Activated CD8-positive, alpha-beta memory T cell treated with anti-CD3 and anti-CD28 coated beads, Interleukin-2, amount 50 U/mL, for 48 hours (primary cell): ENCODE measurements around the gene MRPL19.
A peak's percentile ranks its signal among the peaks of the same experiment; 100 is the strongest.

Source experiments
- DNase-seq: peaks from one replicate; pipeline ENCODE4 v3.0.0-alpha.2; 2020

Gene MRPL19

DNA sequence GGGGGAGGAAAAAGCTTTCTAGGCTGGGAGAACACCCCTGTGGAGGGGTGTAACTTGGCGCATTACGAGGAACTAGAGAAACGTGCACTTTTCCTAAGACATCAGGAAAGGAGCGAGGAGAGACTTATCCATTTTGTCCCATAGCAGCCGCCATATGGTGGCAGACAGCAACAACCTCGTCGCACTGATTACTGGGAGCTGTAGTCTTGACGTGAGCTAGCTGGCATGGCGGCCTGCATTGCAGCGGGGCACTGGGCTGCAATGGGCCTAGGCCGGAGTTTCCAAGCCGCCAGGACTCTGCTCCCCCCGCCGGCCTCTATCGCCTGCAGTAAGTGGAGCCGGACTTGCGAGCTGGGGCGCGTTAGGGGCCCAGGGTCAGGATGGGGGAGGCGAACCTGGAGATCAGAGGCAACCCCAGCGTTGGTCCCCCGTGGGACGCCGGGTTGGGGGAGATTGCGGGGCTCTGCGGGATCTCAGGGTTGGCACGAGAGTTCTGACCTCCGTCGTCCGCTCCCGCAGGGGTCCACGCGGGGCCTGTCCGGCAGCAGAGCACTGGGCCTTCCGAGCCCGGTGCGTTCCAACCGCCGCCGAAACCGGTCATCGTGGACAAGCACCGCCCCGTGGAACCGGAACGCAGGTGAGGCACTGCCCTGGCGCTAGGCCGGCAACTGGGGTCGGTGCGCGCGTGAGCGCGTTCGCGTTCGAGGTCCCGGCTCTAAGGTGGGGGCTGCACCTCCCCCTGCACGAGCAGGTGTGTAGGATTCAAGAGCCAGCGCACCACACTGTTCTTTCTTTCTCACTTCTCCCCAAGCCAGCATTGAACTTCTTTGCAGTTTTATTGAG is at the start of gene MRPL19:
MRPL19 (plus strand) TSS at position 201 of the 843 bp plus-strand sequence; CDS start at position 226, 25 bp downstream.
- DNase-seq = peak; percentile 81

DNA sequence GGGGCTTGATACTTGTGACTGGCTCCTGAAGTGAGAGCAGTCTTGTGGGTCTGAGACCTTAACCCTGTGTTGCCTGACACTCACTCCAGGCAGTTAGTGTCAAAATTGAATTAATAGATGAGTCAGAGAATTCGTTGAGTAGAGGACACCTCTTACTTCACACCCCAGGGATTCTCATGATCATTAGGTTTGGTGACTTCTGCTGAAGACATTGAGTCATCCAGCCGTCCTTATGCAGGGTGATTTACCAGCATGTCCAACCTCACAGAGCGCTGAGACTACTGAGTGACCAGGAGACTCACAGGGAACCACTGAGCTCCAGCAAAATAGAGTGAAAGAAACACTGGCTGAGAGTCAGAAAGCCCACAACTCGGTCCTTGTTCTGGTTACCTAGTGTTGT is 49.8 kb upstream of the MRPL19 start:
- no peak for DNase-seq

DNA sequence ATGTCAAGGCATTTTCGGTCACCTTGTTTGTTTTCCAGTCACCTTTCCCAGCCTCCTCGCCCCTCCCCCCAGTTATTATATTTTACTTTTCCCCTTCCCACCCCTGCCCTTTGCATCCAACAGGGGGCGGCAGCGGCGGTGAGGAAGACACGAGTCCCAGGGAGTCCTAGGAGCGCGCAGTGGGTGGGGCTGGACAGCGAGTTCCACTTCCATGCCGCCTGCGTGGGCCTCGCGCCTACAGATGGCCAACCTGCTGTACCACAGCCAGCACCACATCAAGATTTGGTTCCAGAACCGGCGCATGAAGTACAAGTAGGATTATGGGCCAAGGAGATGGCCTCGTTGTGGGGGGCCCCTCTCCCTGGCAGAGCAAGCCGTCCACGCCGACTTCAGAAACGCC is 48.6 kb upstream of the MRPL19 start:
- DNase-seq = no peak

DNA sequence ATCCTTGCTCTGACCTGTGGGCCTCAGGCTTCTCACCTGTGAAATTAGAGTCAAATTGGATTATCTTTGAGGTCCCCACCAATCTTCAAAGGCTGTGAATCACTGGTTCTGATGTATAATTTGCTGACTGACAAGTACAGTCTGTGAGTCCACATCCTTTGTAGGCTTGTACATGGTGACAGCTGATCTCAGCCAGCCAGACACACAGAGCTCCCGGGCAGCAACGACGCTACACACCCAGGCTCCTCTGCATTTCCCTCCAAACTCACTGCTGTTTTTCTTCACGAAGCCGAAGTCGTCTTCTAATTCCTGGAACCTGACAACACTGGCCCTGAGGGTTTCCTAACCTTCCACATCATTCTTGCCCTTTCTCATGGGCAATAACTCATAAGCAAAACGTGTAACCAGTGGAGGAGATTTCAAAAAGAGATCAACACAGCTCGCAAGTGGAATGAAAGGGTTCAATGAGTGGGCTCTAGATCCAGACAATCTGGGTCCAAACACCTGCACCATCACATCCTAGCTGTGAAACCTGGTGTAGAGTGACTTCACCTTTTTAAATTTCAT is 47.9 kb upstream of the MRPL19 start:
- DNase-seq = no peak

DNA sequence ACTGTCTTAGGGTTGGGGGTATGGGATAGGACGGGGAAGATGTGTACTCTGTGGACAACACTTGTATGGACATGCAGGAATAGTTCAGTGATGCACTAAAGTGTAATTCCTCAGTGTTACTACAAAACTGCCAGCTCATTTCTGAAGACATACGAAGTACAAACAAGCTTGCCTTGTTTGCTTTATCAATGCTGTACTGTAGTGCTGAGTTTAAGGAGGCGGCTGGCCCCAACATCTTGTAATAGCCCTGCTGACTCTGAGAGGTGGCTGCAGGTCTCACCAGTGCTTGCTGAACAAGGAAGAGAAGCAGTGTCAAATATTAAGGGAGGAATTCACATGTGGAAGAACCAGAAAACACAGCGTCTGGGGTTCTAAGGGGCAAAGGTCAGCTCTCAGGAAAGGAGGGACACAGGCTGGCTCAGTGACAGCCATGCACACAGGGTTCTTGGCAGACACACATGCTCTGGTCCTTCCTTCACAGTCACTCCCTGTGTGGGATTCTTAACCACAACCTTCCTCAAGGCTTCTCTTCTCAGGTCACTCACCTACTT is 46.0 kb upstream of the MRPL19 start:
- DNase-seq = no peak

DNA sequence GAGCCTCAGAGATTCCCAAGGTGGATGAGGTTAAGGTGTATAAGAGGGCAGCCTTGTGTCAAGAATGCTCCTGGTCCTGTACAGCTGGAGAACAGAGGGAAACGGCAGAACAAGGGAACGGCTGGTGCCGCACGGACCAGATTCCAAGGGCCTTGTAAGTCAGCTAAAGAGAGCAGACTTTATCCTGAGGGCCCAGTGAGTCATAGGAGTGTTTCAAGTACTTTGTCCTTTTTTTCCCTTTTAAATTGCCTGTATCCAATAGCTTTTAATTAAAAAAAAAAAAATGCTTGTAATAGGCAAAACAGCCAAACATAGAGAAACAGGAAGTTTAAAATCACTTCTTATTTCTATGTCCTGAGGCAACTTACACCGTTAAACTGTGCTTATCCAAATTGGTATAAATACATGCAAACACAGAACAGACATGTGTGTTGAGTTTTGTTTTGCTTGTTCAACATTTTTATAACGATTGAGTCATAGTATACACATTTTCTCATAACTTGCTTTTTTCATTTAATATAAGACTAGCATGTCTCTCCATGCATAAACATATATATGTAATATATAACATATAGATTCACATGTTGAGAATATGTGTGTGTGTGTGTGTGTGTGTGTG is 43.8 kb upstream of the MRPL19 start:
- DNase-seq = no peak

DNA sequence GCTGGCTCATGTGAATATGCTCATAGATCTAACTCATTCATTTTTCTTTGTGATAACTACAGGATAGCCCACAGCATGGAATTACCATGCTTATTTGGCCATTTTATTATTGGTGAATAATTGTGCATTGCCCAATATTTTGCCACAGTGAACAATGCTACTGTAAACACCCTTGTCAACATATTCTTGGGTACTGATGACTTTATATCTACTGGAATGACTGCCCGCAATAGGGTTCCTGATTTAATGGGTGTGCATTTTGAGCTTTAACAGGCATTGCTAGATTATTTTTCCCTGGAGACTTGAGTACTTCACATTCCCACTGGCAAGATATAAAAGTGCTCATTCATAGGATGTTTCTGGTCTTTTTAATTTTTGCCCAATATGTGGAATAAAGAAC is 43.1 kb upstream of the MRPL19 start:
- no peak for DNase-seq

DNA sequence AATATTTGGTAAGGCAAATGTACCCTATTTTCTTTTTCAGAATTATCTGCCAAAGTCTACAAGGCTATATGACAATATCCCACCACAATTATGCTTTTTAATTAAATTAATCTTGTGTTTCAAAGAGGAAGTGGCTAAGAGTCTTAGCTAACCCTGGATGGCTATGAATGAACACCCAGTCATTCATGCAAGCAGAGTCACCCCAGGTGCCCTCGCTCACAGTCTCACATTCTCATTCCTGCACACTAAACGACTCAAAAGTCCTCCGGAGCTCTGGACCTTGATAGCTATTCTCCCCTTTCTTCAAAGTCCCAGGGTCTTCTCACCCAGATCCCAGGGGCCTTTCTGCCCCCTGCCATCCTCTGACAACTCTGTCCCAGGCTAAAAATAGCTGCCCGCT is 42.1 kb upstream of the MRPL19 start:
- no peak for DNase-seq

DNA sequence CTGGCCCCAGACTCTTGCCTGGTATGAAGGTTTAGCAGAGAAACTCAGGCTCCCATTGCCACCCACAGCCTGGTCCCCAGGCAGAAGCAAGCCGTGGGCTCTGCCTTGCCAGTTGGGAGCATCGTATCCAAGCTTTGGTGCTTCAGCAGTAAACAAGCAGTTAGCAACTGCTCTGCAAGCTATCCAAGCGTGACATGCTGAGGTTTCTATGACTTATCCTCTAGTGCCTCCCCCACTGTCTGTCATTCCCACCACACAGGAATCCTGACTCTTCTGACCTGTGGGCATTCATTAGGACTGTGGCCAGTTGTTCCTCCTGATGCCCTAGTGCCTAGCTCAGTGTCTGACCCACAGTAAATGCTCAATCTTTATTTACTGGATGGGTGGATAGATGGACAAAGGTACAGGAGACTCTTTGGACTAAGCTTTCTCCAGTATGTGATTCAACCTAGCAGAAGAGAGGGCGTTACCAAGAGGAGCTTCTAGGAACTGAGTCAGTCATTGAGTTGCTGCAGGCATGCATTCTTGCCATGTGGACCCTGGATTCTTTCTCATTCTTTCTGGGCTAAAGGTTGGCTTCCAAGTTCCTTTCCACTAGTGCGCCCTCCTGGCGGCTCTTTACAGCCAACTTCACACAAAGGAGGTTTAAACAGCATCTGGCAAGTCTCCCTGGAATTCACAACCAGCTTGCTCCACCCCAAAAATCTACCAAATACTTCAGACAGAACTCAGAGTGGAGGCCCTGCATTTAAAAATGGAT is 40.6 kb upstream of the MRPL19 start:
- DNase-seq = no peak

DNA sequence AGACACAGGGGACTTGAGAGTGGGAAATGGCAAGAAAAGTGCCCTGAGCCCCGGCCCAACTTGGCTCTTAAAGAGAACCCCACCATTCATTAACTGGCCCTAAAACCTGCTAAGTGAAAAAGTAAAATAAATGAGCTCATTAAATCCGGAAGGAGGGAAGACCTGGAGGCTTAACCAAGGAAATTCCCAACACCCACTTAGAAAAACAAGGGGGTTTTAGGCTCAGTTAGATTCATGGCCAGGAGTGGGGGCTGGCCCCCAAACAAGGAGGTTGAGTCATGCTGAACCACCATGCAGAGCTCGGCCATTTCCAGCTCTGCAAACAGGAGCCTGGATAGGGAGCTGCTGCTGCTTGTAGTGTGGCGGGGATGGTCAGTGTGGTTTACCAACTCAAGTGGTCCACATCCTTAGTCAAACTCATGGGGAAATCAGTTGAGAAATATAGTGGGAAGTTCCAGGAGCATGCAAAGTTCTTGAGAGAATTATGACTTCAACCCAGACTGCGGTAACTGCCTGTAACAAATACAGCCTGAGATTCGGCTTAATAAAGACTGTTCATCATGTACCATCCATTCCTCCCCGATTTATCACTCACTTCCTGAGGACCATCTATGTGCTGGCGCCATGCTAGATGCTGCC is 39.7 kb upstream of the MRPL19 start:
- DNase-seq = no peak

DNA sequence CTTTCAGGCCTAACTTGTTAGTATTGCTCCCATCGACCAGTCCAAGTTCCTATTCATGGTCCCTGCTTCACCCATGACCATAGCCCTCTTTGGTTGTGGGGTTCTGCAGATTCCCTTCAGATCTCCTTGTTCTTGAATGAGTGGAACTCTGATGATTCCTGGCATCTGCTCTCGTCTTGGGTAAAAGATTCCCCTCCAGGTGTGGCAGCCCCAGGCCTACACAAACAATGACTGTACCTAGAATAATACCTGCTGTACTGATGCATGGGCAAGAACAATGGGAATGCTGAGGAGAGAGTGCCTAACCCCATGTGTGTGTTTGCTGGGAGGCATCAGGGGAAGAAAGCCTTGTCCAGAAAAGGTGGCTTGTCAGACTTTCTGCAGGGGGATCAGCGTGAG is 39.2 kb upstream of the MRPL19 start:
- DNase-seq = no peak

DNA sequence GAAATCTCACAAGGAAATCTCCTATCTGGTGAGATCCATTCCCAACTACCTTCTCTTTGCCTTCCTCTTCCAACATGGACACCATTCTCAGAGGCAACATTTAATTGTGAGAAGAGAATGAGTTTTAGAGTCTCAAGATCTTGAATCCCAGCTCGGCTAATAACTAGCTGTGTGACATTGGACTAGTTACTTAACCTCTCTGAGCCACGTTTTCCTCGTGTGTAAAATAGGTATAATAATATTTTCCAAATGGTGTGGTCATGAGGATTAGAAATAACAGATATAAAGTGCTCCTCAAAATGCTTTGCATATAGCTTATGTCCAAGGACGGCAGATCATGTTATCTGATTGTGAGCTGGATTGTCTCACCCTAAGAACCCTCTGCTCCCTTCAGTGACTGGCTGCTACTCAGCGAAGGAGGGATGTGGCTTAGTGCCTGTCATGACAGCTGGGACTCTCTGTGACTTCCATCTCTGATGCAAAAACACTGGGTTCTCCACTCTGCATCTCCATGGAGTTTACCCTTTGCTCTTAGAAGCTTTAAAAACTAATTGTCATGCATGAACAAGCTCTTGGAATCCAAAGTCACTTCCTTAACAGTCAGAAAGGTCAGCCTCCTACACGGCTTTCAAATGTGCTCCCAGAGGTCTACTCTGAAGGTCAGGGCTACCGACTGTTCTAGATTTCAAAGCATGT is 38.4 kb upstream of the MRPL19 start:
- DNase-seq = no peak

DNA sequence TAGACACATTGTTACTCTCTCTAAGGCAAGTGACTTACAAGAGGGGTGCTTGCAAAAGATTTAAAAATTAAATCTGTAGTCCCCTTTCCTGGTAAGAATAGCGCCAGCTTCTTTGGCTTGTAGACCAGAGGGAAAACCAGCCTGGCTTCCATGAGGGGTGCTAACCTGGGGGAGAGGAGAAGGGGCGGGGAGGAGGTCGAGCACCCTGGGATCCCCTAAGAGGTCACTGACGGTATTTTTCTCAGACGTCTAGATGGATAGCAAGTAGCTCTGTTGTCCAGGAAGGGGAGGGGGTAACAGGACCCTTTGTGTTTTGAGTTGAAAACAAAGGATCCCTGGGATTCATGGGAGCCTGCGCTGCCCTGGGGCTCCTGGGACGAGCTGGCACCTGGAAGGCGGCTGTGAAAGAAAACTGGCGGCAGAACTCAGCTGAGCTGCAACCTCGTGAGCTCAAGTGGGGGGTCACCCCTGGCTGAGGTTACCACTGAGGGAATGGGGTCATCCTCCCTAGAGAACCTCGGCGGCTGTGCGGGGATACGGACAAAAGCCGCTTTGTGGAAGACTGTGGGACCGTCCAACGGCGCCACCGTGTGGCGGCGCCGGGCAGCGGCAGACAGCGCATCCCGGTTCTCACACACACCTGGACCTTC is 37.8 kb upstream of the MRPL19 start:
- peak; percentile 82 for DNase-seq

DNA sequence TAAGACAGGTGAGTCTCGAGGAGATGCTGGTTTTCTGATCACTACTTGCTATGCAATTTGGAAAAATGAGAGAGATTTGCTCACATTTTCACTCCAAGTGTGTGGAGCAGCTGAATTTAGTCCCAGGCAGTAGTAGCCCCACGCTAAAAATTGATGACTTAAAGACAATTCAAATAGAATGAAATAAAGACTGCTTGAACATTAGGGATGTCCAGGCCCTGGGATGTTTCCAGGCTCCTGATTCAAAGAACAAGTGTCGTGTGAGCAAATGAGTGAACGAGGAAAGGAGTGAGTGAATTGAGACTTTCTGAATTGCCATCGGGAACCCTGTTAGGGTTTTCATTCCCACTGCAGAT is 37.3 kb upstream of the MRPL19 start:
- no peak for DNase-seq

DNA sequence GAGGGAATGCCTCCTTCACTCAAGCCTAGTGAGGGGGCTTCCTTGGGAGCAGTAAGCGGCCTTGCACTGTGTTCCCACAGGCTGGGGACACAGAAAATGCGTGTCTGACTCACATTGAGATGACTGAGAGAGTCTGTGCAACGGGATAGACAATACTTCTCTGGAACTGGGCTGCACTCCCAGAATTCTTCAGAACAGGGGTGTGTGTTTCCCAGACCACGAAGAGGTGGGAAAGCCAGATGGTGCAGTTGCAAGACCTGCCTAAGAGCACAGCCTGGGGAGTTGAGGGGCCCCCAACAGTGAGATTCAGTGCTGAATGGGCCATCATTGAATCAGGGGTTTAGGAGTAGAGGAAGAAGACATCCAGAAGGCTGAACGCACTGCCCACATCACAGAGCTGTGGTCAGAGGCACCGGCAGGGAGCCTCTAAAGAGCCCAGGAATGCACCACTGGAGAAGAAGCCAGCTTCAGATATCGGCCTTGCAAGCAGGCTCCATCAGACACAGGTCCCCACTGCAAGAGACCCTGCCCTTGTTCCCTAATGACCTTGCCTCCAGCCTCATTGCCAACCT is 36.6 kb upstream of the MRPL19 start:
- no peak for DNase-seq

DNA sequence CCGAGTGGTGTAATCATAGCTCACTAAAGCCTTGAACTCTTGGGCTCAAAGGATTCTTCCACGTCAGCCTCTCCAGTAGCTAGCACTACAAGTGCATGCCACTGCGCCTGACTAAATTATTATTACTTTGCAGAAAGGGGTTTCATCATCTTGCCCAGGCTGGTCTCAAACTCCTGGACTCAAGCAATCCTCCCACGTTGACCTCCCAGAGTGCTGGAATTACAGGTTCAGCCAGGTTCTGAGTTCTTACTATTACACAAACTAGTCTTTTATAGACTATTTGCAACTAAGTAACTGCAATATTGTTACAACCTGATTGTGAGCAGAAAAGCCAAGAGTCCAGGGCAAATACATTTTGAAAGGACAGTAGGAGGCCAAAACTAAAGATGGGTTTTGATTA is 35.9 kb upstream of the MRPL19 start:
- no peak for DNase-seq

DNA sequence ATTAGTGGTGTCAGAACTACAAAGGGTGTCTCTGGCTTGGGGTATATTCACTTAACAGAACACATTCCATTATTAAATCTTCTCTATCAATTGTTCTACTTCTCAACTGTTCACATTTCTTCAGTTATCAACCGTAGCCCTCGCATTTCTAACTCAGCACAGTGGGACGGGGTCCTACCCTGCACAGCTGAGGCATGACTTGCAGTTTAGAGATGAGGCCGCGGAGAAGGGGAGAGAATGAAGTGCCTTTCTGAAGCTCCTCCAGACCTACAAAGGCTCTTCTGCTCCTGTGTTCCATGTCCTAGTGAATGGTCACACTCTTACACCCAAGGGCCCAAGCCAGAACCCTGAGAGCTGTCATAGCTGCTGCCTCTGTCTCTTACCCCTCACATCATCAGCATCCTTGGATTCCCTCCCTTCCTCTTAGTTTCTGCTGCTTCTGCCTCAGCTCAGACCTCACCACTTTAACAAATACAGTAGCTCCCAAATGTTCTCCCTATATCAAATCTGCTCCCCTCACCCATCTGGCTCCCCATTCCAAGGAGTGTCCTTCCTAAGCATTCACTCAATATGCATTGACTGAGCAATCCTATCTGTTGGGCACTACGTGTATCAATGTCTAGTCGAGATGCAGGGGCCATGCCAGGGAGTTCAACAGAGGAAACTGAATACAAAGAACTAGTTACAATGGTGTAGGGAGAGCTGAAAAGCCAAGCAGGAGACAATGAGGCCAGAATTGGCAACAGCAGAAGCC is 34.3 kb upstream of the MRPL19 start:
- no peak for DNase-seq

DNA sequence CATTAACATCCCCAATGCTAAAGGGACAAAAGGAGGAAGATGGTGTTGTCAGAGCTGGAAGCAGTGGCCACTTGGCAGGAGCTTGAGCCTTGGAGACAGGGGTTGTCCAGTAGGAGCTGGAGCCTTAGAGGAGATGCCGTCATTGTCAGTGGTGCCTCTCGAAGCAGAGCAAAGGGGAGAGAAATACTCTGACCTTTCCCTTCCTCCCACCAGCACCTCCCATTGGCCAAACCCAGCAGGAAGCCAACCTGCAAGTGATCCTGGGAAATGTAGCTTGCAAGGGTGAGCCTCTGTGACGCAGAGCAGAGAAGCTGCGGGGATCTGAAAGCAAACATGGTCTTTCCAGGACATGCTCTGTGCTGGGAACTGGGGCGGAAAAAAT is 33.7 kb upstream of the MRPL19 start:
- DNase-seq = no peak

DNA sequence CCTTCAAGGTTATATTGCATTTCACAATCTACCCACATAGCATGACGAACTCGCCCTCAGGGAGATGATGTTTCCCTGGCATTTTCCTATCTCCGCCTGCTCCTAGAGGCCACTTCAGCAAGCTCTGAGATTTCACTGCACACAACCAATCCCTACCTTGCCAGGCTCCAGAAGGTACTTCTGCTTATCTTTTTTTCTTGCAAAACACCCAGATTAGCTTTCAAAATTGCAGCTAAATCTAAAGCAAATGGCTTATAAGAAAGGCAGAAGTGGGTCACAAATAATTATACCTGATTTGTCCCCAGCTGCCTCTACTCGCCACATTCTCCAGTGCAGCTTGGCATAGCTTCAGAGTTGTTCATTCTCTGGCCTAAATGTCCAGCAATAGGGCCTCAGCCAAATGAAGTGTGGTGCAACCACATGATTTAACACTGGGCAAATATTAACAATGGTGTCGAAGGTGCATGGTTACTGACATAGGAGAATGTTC is 32.4 kb upstream of the MRPL19 start:
- no peak for DNase-seq

DNA sequence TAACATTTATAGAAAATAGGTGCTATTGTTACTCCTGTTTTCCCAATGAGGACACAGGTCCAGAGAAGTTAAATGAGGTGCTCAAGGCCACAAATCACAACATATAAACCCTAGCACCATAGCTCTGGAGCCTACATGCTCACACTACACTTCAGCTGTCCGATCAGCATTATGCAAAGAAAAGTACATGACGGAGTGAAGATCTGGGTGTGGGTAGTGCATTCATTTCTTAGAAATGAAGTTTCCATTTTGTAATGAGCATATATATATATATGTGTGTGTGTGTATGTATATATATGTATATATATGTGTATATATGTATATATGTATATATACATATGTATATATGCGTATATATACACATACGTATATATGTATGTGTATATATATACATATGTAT is 30.2 kb upstream of the MRPL19 start:
- DNase-seq = no peak
